NOMO-1 treated with dmso at 0.1 percent for 144 hours (cell line): Measurements from ENCODE around the gene PRKCE.

Experiments
- DNase-seq: peaks from one replicate; lab custom pipeline; 2025; ENCODE audit not compliant: unreplicated experiment; lab: John Stamatoyannopoulos, UW

PRKCE gene

GRCh38 chr2:45802499-45803138, 151.1 kb downstream of the PRKCE start:
- no peak for DNase-seq

- DNase-seq = no peak
These were observed 153.7 kb downstream of the PRKCE start for GRCh38 chr2:45804987-45805755.

GRCh38 chr2:45806563-45807358, 155.3 kb downstream of the PRKCE start:
- no peak for DNase-seq

GRCh38 chr2:45808294-45808800, 156.9 kb downstream of the PRKCE start:
- no peak for DNase-seq

GRCh38 chr2:45809205-45809604, 157.7 kb downstream of the PRKCE start:
- DNase-seq = no peak

- DNase-seq = no peak
These were observed 160.6 kb downstream of the PRKCE start for GRCh38 chr2:45812011-45812500.

GRCh38 chr2:45813003-45813941, 161.8 kb downstream of the PRKCE start:
- no peak for DNase-seq

- no peak for DNase-seq
These were observed 163.0 kb downstream of the PRKCE start for GRCh38 chr2:45814488-45814887.

GRCh38 chr2:45814951-45815621, 163.6 kb downstream of the PRKCE start:
- DNase-seq = no peak

GRCh38 chr2:45816272-45816671, 164.8 kb downstream of the PRKCE start:
- DNase-seq = no peak

GRCh38 chr2:45818591-45818990, 167.1 kb downstream of the PRKCE start:
- no peak for DNase-seq

- no peak for DNase-seq
These were observed 168.6 kb downstream of the PRKCE start for GRCh38 chr2:45820048-45820447.

GRCh38 chr2:45821558-45822271, 170.2 kb downstream of the PRKCE start:
- no peak for DNase-seq

- no peak for DNase-seq
These were observed 170.8 kb downstream of the PRKCE start for GRCh38 chr2:45822272-45822630.

- DNase-seq = no peak
These were observed 172.3 kb downstream of the PRKCE start for GRCh38 chr2:45823723-45824206.

GRCh38 chr2:45825001-45825651, 173.7 kb downstream of the PRKCE start:
- no peak for DNase-seq

GRCh38 chr2:45826460-45826859, 175.0 kb downstream of the PRKCE start:
- no peak for DNase-seq

GRCh38 chr2:45826884-45827635, 175.6 kb downstream of the PRKCE start:
- DNase-seq = no peak
